Left hindlimb (tissue), 1 donor: ENCODE data around the gene MLLT1.
"Not testable (repeated sequence)": the region's sequence is repeated elsewhere in the genome, so short reads cannot be mapped to it uniquely, and the experiment has no call there.

Experiments
- DNase-seq: peaks from one replicate; pipeline ENCODE4 v3.0.0-alpha.2; 2018

MLLT1 gene

DNA sequence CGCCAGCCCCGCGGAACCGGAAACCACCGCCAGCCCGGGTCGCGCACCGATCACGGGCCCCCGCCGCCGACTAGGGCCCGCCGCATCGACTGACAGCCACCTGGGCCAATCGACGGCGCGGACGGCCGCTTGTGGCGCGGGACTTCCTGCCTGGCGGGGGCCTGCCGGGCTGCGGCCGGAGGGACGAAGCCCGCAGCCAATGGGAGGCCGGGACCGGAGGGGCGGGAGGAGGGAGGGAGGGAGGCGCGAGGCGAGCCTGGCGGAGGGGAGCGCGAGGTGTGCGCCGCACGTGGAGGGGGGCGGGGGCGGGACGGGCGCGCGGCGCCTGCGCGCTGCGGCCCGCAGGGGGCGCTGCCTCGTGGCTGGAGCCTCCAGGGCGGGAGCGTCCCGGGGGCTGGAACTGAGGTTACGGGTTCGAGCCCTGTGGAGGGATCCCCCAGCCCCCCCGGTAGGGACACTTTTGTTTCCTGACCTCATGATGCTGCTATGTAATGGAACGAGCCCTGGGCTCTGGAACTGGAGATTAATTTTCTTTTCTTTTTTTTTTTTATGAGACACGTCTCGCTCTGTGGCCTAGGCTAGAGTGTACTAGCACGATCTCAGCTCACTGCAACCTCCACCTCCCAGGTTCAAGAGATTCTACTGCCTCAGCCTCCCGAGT, at the start of gene MLLT1:
MLLT1 (minus strand) TSS at position 45 of the 661 bp plus-strand sequence. CDS start 191 bp downstream, outside the sequence.
- peak; percentile 98 for DNase-seq

DNA sequence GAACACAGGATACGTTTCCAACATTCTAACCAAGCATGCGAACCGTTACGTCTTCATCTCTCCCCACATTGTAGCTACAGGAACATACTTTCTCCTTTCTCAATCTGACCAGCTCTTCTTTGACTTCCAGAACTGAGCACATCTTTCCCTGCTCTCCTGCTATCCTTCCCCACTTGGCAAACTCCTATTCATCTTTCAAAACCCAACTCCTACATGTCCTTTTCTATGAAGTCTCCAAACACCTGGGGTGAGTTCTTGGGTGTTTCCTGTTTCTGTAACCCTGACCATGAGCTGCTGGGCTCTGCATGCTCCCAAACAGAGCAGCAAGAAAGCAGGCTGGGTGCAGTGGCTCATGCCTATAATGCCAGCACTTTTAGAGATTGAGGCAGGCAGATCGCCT, 47.0 kb upstream of the MLLT1 start:
- DNase-seq = no peak

DNA sequence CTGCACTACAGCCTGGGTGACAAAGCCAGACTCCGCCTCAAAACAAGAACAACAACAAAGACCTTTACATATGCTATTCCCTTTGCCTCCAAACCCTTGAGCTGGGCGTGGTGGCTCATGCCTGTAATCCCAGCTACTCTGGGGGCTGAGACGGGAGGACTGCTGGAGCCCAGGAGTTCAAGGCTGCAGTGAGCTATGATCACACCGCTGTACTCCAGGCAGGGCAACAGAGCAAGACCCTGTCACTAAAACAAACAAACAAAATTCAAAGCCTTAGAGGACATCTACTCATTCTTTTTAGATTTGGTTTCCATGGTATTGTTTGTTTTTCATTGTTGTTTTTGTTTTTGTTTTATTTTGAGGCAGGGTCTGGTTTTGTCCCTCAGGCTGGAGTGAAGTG, 45.8 kb upstream of the MLLT1 start:
- DNase-seq = no peak

GRCh38 chr19:6324757-6325156, 45.0 kb upstream of the MLLT1 start:
- no peak for DNase-seq

DNA sequence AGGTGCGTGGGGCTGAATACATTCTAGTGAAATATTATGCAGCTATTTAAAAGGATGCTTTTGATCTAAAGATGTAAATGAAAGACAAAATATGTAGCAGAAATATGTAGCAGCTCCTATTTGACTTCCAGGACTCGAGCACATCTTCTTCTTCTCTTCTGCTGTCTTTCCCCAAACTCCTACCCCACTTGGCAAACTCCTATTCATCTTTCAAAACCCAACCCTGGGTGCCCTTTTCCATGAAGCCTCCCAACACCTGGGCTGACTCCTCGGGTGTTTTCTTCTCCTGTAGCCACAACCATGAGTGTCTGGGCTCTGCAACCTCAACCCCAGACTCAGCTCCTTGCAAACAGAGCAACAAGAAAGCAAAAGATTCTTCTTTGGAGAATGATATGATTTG, 42.5 kb upstream of the MLLT1 start:
- no peak for DNase-seq

GRCh38 chr19:6319376-6319775, 39.6 kb upstream of the MLLT1 start:
- no peak for DNase-seq

GRCh38 chr19:6318772-6319171, 39.0 kb upstream of the MLLT1 start:
- DNase-seq = no peak

DNA sequence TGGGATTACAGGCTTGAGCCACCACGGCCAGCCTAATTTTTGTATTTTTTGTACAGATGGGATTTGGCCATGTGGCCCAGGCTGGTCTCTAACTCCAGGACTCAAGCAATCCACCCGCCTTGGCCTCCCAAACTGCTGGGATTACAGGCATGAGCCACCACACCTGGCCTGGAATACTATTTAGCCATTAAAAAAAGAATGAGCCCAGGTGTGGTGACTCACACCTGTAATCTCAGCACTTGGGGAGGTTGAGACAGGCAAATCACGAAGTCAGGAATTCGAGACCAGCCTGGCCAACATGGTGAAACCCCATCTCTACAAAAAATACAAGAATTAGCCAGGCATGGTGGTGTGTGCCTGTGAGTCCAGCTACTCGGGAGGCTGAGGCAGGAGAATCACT, 35.9 kb upstream of the MLLT1 start:
- DNase-seq = not testable (repeated sequence)

DNA sequence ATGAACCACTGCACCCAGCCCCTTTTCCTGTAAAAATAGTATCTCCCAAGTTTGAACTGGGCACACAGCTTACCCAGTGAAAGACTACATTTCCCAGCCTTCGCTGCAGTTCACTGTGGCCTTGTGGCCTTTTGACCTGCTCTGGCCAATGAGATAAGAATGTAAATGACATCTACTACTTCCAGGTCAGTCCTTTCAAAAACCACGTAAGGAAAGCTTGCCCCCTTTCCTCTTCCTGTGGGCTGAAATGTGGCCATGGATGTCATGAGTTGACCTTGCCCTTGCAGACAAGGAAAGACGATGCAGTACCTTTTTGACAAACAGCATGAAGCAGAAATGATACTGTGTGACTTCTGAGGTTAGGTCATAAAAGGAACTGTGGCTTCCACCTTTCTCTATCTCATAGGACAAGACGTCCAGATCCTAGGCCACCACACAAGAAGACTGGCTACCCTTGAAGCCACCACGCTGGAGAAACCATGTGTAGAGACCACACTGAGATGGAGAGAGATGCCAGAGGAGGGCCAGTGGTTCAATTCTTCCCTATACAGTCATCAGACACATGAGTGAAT, 33.7 kb upstream of the MLLT1 start:
- no peak for DNase-seq

- DNase-seq = no peak
These were observed 32.2 kb upstream of the MLLT1 start for GRCh38 chr19:6312018-6312417.

GRCh38 chr19:6298413-6298812, 18.6 kb upstream of the MLLT1 start:
- no peak for DNase-seq

GRCh38 chr19:6297202-6297601, 17.4 kb upstream of the MLLT1 start:
- no peak for DNase-seq

DNA sequence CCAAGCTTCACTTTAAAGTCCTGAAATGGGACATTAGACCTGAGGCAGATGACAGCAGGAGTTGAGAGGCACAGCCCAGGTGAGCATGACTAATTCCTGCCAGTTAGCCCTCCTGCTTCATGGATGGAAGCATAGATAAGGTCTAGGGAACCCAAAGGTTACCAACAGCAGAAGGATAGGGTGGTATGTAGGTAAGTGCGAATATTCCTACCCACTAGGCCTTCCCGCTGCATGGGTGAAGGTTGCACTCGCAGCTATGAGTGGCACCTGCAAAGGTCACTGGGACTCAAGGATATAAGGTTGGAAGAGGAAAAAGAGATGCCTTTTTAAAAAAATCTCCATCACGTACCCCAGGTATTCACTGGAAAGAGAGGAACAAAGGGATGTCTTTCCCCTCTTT, 12.2 kb upstream of the MLLT1 start:
- DNase-seq = no peak

DNA sequence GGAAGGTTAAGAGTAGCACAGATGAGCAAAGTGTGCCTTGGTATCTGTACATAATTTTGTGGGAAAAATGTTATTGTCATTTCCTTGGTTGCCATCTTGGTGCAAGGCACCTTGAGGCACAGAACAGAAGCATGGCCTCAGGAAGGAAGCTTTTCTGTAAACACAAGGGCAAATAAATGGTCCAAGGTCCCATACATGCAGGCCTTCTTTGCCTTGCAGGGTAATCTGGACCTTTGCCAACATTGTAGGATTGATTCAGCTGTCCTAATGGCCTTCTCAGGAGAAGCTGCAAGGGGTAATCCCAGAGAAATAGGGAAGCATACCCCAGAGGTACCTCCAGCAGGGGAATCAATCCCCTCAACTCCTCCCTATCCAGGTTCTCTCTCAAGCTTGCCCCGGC, 9.0 kb upstream of the MLLT1 start:
- no peak for DNase-seq

- no peak for DNase-seq
These were observed 7.6 kb upstream of the MLLT1 start for GRCh38 chr19:6287269-6287885.

- DNase-seq = no peak
These were observed 6.9 kb upstream of the MLLT1 start for GRCh38 chr19:6286676-6287075.

- DNase-seq = peak; percentile 16
These were observed 2.6 kb upstream of the MLLT1 start for GRCh38 chr19:6282393-6282792.

DNA sequence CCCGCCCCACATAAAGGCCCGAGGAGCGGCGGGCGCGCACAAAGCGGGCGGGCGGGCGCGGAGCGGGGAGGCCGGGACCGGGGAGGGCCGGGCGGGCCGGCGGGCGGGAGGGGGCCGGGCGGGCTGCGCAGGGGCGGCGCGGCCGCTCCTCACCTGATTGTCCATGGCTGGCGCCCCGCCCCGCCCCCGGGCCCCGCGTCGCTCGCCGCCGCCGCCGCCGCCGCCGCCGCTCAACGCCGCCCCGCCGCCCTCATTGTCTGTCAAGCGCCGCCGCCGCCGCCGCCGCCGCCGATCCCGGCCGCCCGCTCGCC, 200 bp downstream of the MLLT1 start:
- DNase-seq = no peak

- peak; percentile 43 for DNase-seq
These were observed 795 bp downstream of the MLLT1 start for GRCh38 chr19:6278740-6279619.

- DNase-seq = no peak
These were observed 1.7 kb downstream of the MLLT1 start for GRCh38 chr19:6278051-6278450.

DNA sequence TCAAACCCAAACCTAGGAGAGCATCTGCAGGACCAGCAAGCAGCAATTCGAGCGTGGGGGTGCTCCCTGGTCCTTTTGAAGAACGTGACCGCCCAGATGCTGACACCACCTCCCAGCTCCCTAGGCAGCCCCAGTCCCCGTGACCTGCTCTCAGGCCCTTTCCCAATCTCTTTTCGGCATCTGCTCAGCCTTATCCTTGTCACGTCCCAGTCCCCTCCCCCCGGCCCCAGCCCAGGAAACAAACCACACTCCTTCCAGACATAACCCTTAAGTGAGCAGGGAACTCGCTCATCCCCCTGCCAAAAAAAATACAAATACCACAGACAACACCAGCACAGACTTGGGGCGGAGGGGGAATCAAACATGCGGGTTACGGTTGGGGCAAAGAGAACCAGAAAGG, 3.3 kb downstream of the MLLT1 start:
- peak; percentile 74 for DNase-seq

GRCh38 chr19:6275170-6275744, 4.5 kb downstream of the MLLT1 start:
- DNase-seq = no peak

- DNase-seq = no peak
These were observed 5.0 kb downstream of the MLLT1 start for GRCh38 chr19:6274756-6275155.
